GM12864 (cell line): Measurements from ENCODE around the gene SATB1.

Experiments used
- DNase-seq: peaks from one replicate; pipeline ENCODE4 v3.0.0-alpha.2; 2011; ENCODE audit warnings: low read depth
- H3K4me3 ChIP-seq: 2 replicates; pipeline ENCODE4 v1.5.1; 2011; ENCODE audit warnings: mild to moderate bottlenecking, low read depth, low read length, control low read depth
- CTCF ChIP-seq: IDR thresholded peaks from 2 replicates; pipeline ENCODE4 v1.5.1; 2011; ENCODE audit warnings: low read depth, mild to moderate bottlenecking, moderate library complexity, low read length, control low read depth, inconsistent platforms; ENCODE audit errors: missing control alignments

SATB1 gene

GRCh38 chr3:18415167-18415566 is 10.0 kb downstream of the SATB1 start:
- H3K4me3 ChIP-seq: no peak overlapping the region
- DNase-seq: no peak
- no peak for TF ChIP-seq CTCF

GRCh38 chr3:18412684-18413083 is 12.5 kb downstream of the SATB1 start:
- H3K4me3 ChIP-seq: no peak overlapping the region
- no peak for DNase-seq
- no peak for TF ChIP-seq CTCF

GRCh38 chr3:18411541-18411940 is 13.6 kb downstream of the SATB1 start:
- TF ChIP-seq CTCF: no peak
- H3K4me3 ChIP-seq: no peak overlapping the region
- DNase-seq: no peak

- TF ChIP-seq CTCF: no peak
- no peak for DNase-seq
- no peak overlapping the region for H3K4me3 ChIP-seq
Observed at GRCh38 chr3:18410205-18410604, 14.9 kb downstream of the SATB1 start.

GRCh38 chr3:18409266-18409665 is 15.9 kb downstream of the SATB1 start:
- no peak for DNase-seq
- H3K4me3 ChIP-seq: no peak overlapping the region
- TF ChIP-seq CTCF: no peak

GRCh38 chr3:18405141-18405540 is 20.0 kb downstream of the SATB1 start:
- no peak overlapping the region for H3K4me3 ChIP-seq
- no peak for TF ChIP-seq CTCF
- DNase-seq: no peak

GRCh38 chr3:18403061-18403460 is 22.1 kb downstream of the SATB1 start:
- DNase-seq: no peak
- TF ChIP-seq CTCF: no peak
- H3K4me3 ChIP-seq: no peak overlapping the region
